ENCODE data around the gene STAB1. TPM values are rescaled to one million over a fixed set of nuclear protein-coding genes. Genes with fewer than 3 reads are reported as not detected.

STAB1 gene
- total RNA-seq, 4 donors from 2014 or later, result 76.2 to 167 (median 95.8) TPM

GRCh38 chr3:52453496-52454249, 41.5 kb upstream of the STAB1 start, which contains the start of gene TNNC1:
Gene TNNC1 (minus strand): TSS chr3:52454041. CDS start chr3:52454015, 26 bp downstream.
- Histone ChIP-seq H3K4me3 (peak within 1 kb of the TSS; percentile 65 to 95), H3K27me3 (no peaks in the 10 kb centered on the region), H3K9me3 (no peaks in the 10 kb centered on the region), H3K36me3 (peaks cover 0 to 13% of the 10 kb centered on the region in 2 donors), H3K4me1 (peaks cover 0 to 50% (median 12%) of the 10 kb centered on the region in 3 donors), H3K27ac (peak within 1 kb of the TSS; percentile 67 to 97 (median 96))
- ATAC-seq, result no peak
- 76 to 83% methylated on average over 6 of the region's 16 CpGs for WGBS, 2 donors (ENCODE audit: low coverage in 1 of 2)
- TF ChIP-seq POLR2AphosphoS5 (IDR thresholded peaks at IDR 0.05), result no peak
- TF ChIP-seq POLR2A (IDR thresholded peaks at IDR 0.05), result no peak
- TF ChIP-seq CTCF (IDR thresholded peaks at IDR 0.05), result no peak
- no peak for TF ChIP-seq EP300 (IDR thresholded peaks at IDR 0.05)

GRCh38 chr3:52454250-52454937, 40.7 kb upstream of the STAB1 start:
- Histone ChIP-seq H3K27ac (peak overlapping the region; percentile 67 to 97 (median 96)), H3K4me1 (peaks cover 0 to 50% (median 12%) of the 10 kb centered on the region in 3 donors), H3K9me3 (no peaks in the 10 kb centered on the region), H3K4me3 (peak overlapping the region; percentile 65 to 95), H3K27me3 (no peaks in the 10 kb centered on the region), H3K36me3 (peaks cover 0 to 21% of the 10 kb centered on the region in 2 donors)
- 44 to 47% methylated on average over 4 to 6 of the region's 8 CpGs for WGBS, 2 donors (ENCODE audit: low coverage in 1 of 2)
- TF ChIP-seq POLR2A (IDR thresholded peaks at IDR 0.05), result no peak
- no peak for TF ChIP-seq EP300 (IDR thresholded peaks at IDR 0.05)
- TF ChIP-seq CTCF (IDR thresholded peaks at IDR 0.05), result no peak
- no peak for TF ChIP-seq POLR2AphosphoS5 (IDR thresholded peaks at IDR 0.05)
- ATAC-seq, result no peak

- Histone ChIP-seq H3K4me1 (peaks cover 0 to 46% (median 12%) of the 10 kb centered on the region in 3 donors), H3K4me3 (peak overlapping the region; percentile 65 to 95), H3K27ac (peak overlapping the region; percentile 67 to 97 (median 96)), H3K27me3 (no peaks in the 10 kb centered on the region), H3K36me3 (peaks cover 0 to 26% of the 10 kb centered on the region in 2 donors), H3K9me3 (no peaks in the 10 kb centered on the region)
- no peak for TF ChIP-seq POLR2A (IDR thresholded peaks at IDR 0.05)
- TF ChIP-seq CTCF (IDR thresholded peaks at IDR 0.05), result no peak
- TF ChIP-seq EP300 (IDR thresholded peaks at IDR 0.05), result no peak
- no peak for TF ChIP-seq POLR2AphosphoS5 (IDR thresholded peaks at IDR 0.05)
- no peak for ATAC-seq
- 0 to 34% methylated on average over 1 to 6 of the region's 11 CpGs for WGBS, 2 donors (ENCODE audit: low coverage in 1 of 2)
Measured at GRCh38 chr3:52454938-52455282, 40.2 kb upstream of the STAB1 start.

GRCh38 chr3:52455283-52456168, 39.6 kb upstream of the STAB1 start, which contains the start of gene NISCH:
Gene NISCH (plus strand): TSS chr3:52455604. CDS start chr3:52455642, 38 bp downstream.
- peak; percentile 81 for ATAC-seq
- H3K9me3 ChIP-seq, result no peaks in the 10 kb centered on the region
- 0 to 1% methylated on average over 2 to 10 of the region's 86 CpGs for WGBS, 2 donors (ENCODE audit: low coverage in 1 of 2)
- H3K27me3 ChIP-seq, result no peaks in the 10 kb centered on the region
- TF ChIP-seq EP300 (IDR thresholded peaks at IDR 0.05) (no peak), POLR2A (IDR thresholded peaks at IDR 0.05) (peak; percentile 72 to 73), POLR2AphosphoS5 (IDR thresholded peaks at IDR 0.05) (peak; percentile 86), CTCF (IDR thresholded peaks at IDR 0.05) (no peak)
- H3K27ac ChIP-seq, result peak within 1 kb of the TSS; percentile 67 to 97 (median 96)
- peaks cover 0 to 40% (median 12%) of the 10 kb centered on the region in 3 donors for H3K4me1 ChIP-seq
- peaks cover 0 to 32% of the 10 kb centered on the region in 2 donors for H3K36me3 ChIP-seq
- H3K4me3 ChIP-seq, result peak within 1 kb of the TSS; percentile 65 to 95
